MM.1S (cell line): ENCODE results near the gene ST13.

ENCODE experiments used
- DNase-seq: peaks from one replicate; pipeline ENCODE4 v3.0.0-alpha.2; 2015
- H2AFZ ChIP-seq: fragments of 300-600 bp; sonication (generic); 2 replicates; pipeline ENCODE4 v1.6.0; 2016; ENCODE audit warnings: antibody characterized with exemption, low read length
- H3F3A ChIP-seq: fragments of 300-600 bp; sonication (generic); 2 replicates; pipeline ENCODE4 v1.6.1; 2016; ENCODE audit warnings: mild to moderate bottlenecking, antibody characterized with exemption, low read length, moderate library complexity, mixed read lengths; ENCODE audit not compliant: insufficient read depth
- H3K27ac ChIP-seq: fragments of 300-600 bp; sonication (generic); 2 replicates; pipeline ENCODE4 v1.5.1; 2016; ENCODE audit warnings: mild to moderate bottlenecking, low read length
- H3K27me3 ChIP-seq: fragments of 300-600 bp; sonication (generic); replicated peaks from 2 replicates; pipeline ENCODE4 v1.6.0; 2016; ENCODE audit warnings: low read length; ENCODE audit not compliant: insufficient read depth
- H3K36me3 ChIP-seq: fragments of 300-600 bp; sonication (generic); replicated peaks from 2 replicates; pipeline ENCODE4 v1.6.1; 2016; ENCODE audit warnings: mild to moderate bottlenecking, low read length, mixed read lengths; ENCODE audit not compliant: insufficient read depth
- H3K4me1 ChIP-seq: fragments of 300-600 bp; sonication (generic); 2 replicates; pipeline ENCODE4 v1.6.1; 2016; ENCODE audit warnings: low read length, mixed read lengths
- H3K4me2 ChIP-seq: fragments of 300-600 bp; sonication (generic); 2 replicates; pipeline ENCODE4 v1.6.0; 2016; ENCODE audit warnings: low read depth, low read length
- H3K4me3 ChIP-seq: fragments of 300-600 bp; sonication (generic); 2 replicates; pipeline ENCODE4 v1.5.1; 2016; ENCODE audit warnings: low read length, mixed read lengths
- H3K79me2 ChIP-seq: fragments of 300-600 bp; sonication (generic); 2 replicates; pipeline ENCODE4 v1.6.1; 2016; ENCODE audit warnings: mixed run types, low read length, mixed read lengths
- H3K9ac ChIP-seq: fragments of 300-600 bp; sonication (generic); 2 replicates; pipeline ENCODE4 v1.6.1; 2016; ENCODE audit warnings: low read length, mixed read lengths
- H3K9me2 ChIP-seq: fragments of 300-600 bp; sonication (generic); replicated peaks from 2 replicates; pipeline ENCODE4 v1.6.1; 2016; ENCODE audit warnings: mild to moderate bottlenecking, low read length, mixed read lengths; ENCODE audit not compliant: insufficient read depth
- H3K9me3 ChIP-seq: fragments of 300-600 bp; sonication (generic); replicated peaks from 2 replicates; pipeline ENCODE4 v1.6.1; 2016; ENCODE audit warnings: mild to moderate bottlenecking, low read length, mixed read lengths; ENCODE audit not compliant: insufficient read depth
- H4K20me1 ChIP-seq: fragments of 300-600 bp; sonication (generic); 2 replicates; pipeline ENCODE4 v1.6.1; 2016; ENCODE audit warnings: mild to moderate bottlenecking, low read length, moderate library complexity, mixed read lengths; ENCODE audit not compliant: insufficient read depth
- CTCF ChIP-seq: fragments of 300-600 bp; sonication (generic); IDR thresholded peaks from 2 replicates; pipeline ENCODE4 v1.5.1; 2016; ENCODE audit warnings: antibody characterized with exemption, low read length, mixed read lengths
- EZH2 ChIP-seq: fragments of 300-600 bp; sonication (generic); optimal IDR thresholded peaks from 2 replicates; pipeline ENCODE3; 2017; ENCODE audit warnings: low read depth, mild to moderate bottlenecking, antibody characterized with exemption, low read length, mixed read lengths
- EZH2phosphoT487 ChIP-seq: fragments of 300-600 bp; sonication (generic); IDR thresholded peaks from 2 replicates; pipeline ENCODE4 v1.6.1; 2018; ENCODE audit warnings: antibody characterized with exemption, low read length

The ST13 gene

GRCh38 chr22:40805699-40806203 lies 50.7 kb downstream of the ST13 start:
- Histone ChIP-seq H4K20me1 (no peaks in the 10 kb centered on the region), H3K36me3 (no peaks in the 10 kb centered on the region), H3K9ac (no peak overlapping the region), H3F3A (no peaks in the 10 kb centered on the region), H2AFZ (no peak overlapping the region), H3K27me3 (no peaks in the 10 kb centered on the region), H3K79me2 (peaks cover 66% of the 10 kb centered on the region), H3K4me1 (no peaks in the 10 kb centered on the region), H3K4me2 (no peak overlapping the region), H3K9me2 (no peaks in the 10 kb centered on the region), H3K4me3 (no peak overlapping the region), H3K9me3 (no peaks in the 10 kb centered on the region), H3K27ac (no peak overlapping the region)
- no peak for TF ChIP-seq EZH2
- no peak for DNase-seq

GRCh38 chr22:40805239-40805638 lies 51.2 kb downstream of the ST13 start:
- peaks cover 62% of the 10 kb centered on the region for H3K79me2 ChIP-seq
- H3K4me3 ChIP-seq = no peak overlapping the region
- TF ChIP-seq EZH2 (no peak), EZH2phosphoT487 (no peak), CTCF (no peak)
- H4K20me1 ChIP-seq = no peaks in the 10 kb centered on the region
- no peaks in the 10 kb centered on the region for H3K27me3 ChIP-seq
- H3K4me2 ChIP-seq = no peak overlapping the region
- no peak overlapping the region for H2AFZ ChIP-seq
- no peak for DNase-seq
- H3F3A ChIP-seq = no peaks in the 10 kb centered on the region
- H3K4me1 ChIP-seq = no peaks in the 10 kb centered on the region
- no peaks in the 10 kb centered on the region for H3K9me2 ChIP-seq
- H3K36me3 ChIP-seq = no peaks in the 10 kb centered on the region
- H3K27ac ChIP-seq = no peak overlapping the region
- no peak overlapping the region for H3K9ac ChIP-seq
- H3K9me3 ChIP-seq = no peaks in the 10 kb centered on the region

- no peak overlapping the region for H3K4me2 ChIP-seq
- peaks cover 44% of the 10 kb centered on the region for H3K79me2 ChIP-seq
- H3K27ac ChIP-seq = no peak overlapping the region
- no peaks in the 10 kb centered on the region for H3K4me1 ChIP-seq
- no peak overlapping the region for H3K9ac ChIP-seq
- no peaks in the 10 kb centered on the region for H3F3A ChIP-seq
- no peaks in the 10 kb centered on the region for H3K27me3 ChIP-seq
- DNase-seq = no peak
- H3K9me3 ChIP-seq = no peaks in the 10 kb centered on the region
- H4K20me1 ChIP-seq = 0 out of 2 replicates have a peak, but pooled peaks cover 3% of the 10 kb centered on the region
- H3K9me2 ChIP-seq = no peaks in the 10 kb centered on the region
- H3K4me3 ChIP-seq = no peak overlapping the region
- no peak overlapping the region for H2AFZ ChIP-seq
- no peak for TF ChIP-seq EZH2
- TF ChIP-seq EZH2phosphoT487 = no peak
- TF ChIP-seq CTCF = no peak
- no peaks in the 10 kb centered on the region for H3K36me3 ChIP-seq
Observed at GRCh38 chr22:40803321-40803720, 53.1 kb downstream of the ST13 start.

GRCh38 chr22:40799008-40799407 lies 57.4 kb downstream of the ST13 start:
- Histone ChIP-seq H3K4me2 (no peak overlapping the region), H3K36me3 (no peaks in the 10 kb centered on the region), H3K9me2 (no peaks in the 10 kb centered on the region), H3K27ac (no peak overlapping the region), H3F3A (no peaks in the 10 kb centered on the region), H3K9me3 (no peaks in the 10 kb centered on the region), H3K4me3 (no peak overlapping the region), H4K20me1 (0 out of 2 replicates have a peak, but pooled peaks cover 3% of the 10 kb centered on the region), H3K27me3 (no peaks in the 10 kb centered on the region), H3K9ac (no peak overlapping the region), H3K79me2 (peaks cover 6% of the 10 kb centered on the region; the same call in 1 of the 2 replicates), H2AFZ (no peak overlapping the region), H3K4me1 (no peaks in the 10 kb centered on the region)
- no peak for DNase-seq
- TF ChIP-seq EZH2phosphoT487 (no peak), EZH2 (no peak), CTCF (no peak)
